ENCODE measurements around the gene CABP7. TPM values are rescaled to one million over a fixed set of nuclear protein-coding genes. Genes with fewer than 3 reads are reported as not detected.

CABP7 gene
- total and polyA plus RNA-seq, 2 of the 13 experiments (the other 11 are each of a cell fraction or from before 2014, with no cell fraction given): 0.08 TPM; not detected in 1

DNA sequence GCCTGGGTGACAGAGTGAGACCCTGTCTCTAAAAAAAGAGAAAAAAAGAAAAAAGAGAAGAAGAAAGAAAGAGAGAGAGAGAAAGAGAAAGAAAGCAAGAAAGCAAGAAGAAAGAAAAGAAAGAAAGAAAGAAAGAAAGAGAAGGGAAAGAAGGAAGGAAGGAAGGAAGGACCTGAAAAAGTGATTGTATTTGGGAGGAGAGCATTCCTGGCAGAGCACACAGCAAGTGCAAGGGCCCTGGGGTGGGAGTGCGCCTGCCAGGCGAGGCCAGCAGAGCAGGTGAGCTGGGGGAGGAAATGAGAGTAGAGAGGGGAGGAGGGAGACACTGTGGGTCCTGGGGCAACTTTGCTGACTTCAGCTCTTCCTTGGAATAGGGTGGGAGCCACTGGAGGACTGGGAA lies 7.7 kb upstream of the CABP7 start:
- in situ Hi-C loops (cut with HindIII; ENCODE audit: extremely low pct_ligation_motif_present, low pct_unique_long_range_greater_than_20kb) (no loop called here), intact Hi-C loops (cut with micrococcal nuclease; ENCODE audit: unreplicated experiment) (no loop called here)
- H3K4me3 ChIP-seq (replicated peaks in 1 of 3; ENCODE audit: insufficient read depth in 1 of 3, low read depth in 2 of 3, low read length in 3 of 3): no peak overlapping the region
- no peaks in the 10 kb centered on the region for H3K36me3 ChIP-seq (replicated peaks in 1 of 2; ENCODE audit: control insufficient read depth in 1 of 2, insufficient read depth in 2 of 2, low read length in 2 of 2)
- no peaks in the 10 kb centered on the region for H3K9me3 ChIP-seq (ENCODE audit: low read length)
- TF ChIP-seq TOE1 (CRISPR knock-in tag; IDR thresholded peaks at IDR 0.05) (no peak), HNRNPUL1 (IDR thresholded peaks at IDR 0.05; ENCODE audit: low read depth, low read length) (no peak), ZNF235 (CRISPR knock-in tag; IDR thresholded peaks at IDR 0.05; ENCODE audit: borderline replicate concordance) (no peak), SP2 (CRISPR knock-in tag; IDR thresholded peaks at IDR 0.05) (no peak), SNAPC2 (CRISPR knock-in tag; IDR thresholded peaks at IDR 0.05) (no peak), REPIN1 (CRISPR knock-in tag; IDR thresholded peaks at IDR 0.05; ENCODE audit: borderline replicate concordance, low read depth) (no peak), ZNF547 (CRISPR knock-in tag; IDR thresholded peaks at IDR 0.05) (no peak), EEA1 (CRISPR knock-in tag; IDR thresholded peaks at IDR 0.05; ENCODE audit: borderline replicate concordance) (no peak), ZC3H13 (CRISPR knock-in tag; IDR thresholded peaks at IDR 0.05) (no peak), HBP1 (CRISPR knock-in tag; IDR thresholded peaks at IDR 0.05; ENCODE audit: low read depth) (no peak), ZNF615 (CRISPR knock-in tag; IDR thresholded peaks at IDR 0.05; ENCODE audit: borderline replicate concordance) (no peak), ZMYM4 (CRISPR knock-in tag; IDR thresholded peaks at IDR 0.05) (no peak), PHB2 (IDR thresholded peaks at IDR 0.05; ENCODE audit: partially characterized antibody) (no peak), FOXA3 (CRISPR knock-in tag; IDR thresholded peaks at IDR 0.05) (no peak), JARID2 (CRISPR knock-in tag; IDR thresholded peaks at IDR 0.05; ENCODE audit: insufficient replicate concordance) (no peak), ZKSCAN5 (CRISPR knock-in tag; IDR thresholded peaks at IDR 0.05) (no peak), XRCC5 (optimal IDR thresholded peaks at IDR 0.05; ENCODE audit: low read length) (no peak), ZFP62 (CRISPR knock-in tag; IDR thresholded peaks at IDR 0.05) (no peak), PHF8 (CRISPR knock-in tag; IDR thresholded peaks at IDR 0.05) (no peak)
- H3K27ac ChIP-seq (ENCODE audit: extremely low read length, insufficient read depth, low read length): no peak overlapping the region
- no peak overlapping the region for H3K9ac ChIP-seq (ENCODE audit: insufficient read depth, low read depth, low read length)
- peaks cover 11% of the 10 kb centered on the region; the same call in 1 of the 2 replicates for H3K4me1 ChIP-seq (ENCODE audit: insufficient read depth, low read length)
- no peak overlapping the region for H2AFZ ChIP-seq (ENCODE audit: low read length)
- DNase-seq (ENCODE audit: low spot score): no peak
- BruUV-seq (replicated peaks): no TSS peak
- WGBS (ENCODE audit: low lambda C conversion rate): 44% methylated on average over 2 of the region's 2 CpGs
- peaks cover 12% of the 10 kb centered on the region; the same call in 1 of the 2 replicates for H4K20me1 ChIP-seq (ENCODE audit: insufficient read depth, low read length)
- H3K79me2 ChIP-seq (ENCODE audit: insufficient read depth, low read length): no peaks in the 10 kb centered on the region
- no peak for FAIRE-seq
- CTCF ChIA-PET (ENCODE audit: low intra/inter-chr PET ratio, low total read pairs): no interaction called here
- H3K4me2 ChIP-seq (ENCODE audit: low read depth, low read length): no peak overlapping the region
- ATAC-seq: no peak
- POLR2A ChIA-PET: no interaction called here
- peaks cover 15 to 68% of the 10 kb centered on the region in 2 experiments; a peak in 4 of 5 replicates for H3K27me3 ChIP-seq (ENCODE audit: control insufficient read depth in 1 of 2, insufficient read depth in 2 of 2, low read length in 2 of 2)
